ENCODE data around the gene GALNT17.

Gene GALNT17

GRCh38 chr7:71604818-71605414, 473.0 kb downstream of the GALNT17 start:
- Histone ChIP-seq H3K9me3 (ENCODE audit: insufficient read depth, low read length, severe bottlenecking) (no peaks in the 10 kb centered on the region), H3K4me3 (ENCODE audit: low read depth in 1 of 2, low read length in 2 of 2) (no peak overlapping the region), H4K20me1 (ENCODE audit: insufficient read depth, low read length) (no peaks in the 10 kb centered on the region), H3K79me2 (ENCODE audit: insufficient read depth, low read length) (no peaks in the 10 kb centered on the region), H3K4me2 (ENCODE audit: insufficient read depth, low read length) (no peak overlapping the region), H3K27me3 (ENCODE audit: insufficient read depth, low read length, poor library complexity) (no peaks in the 10 kb centered on the region), H3K4me1 (ENCODE audit: insufficient read depth, low read length) (no peaks in the 10 kb centered on the region), H3K27ac (ENCODE audit: low read length) (no peak overlapping the region), H2AFZ (ENCODE audit: low read depth, low read length) (no peak overlapping the region), H3K9ac (ENCODE audit: low read depth, low read length) (no peak overlapping the region), H3K36me3 (ENCODE audit: insufficient read depth, low read length) (no peaks in the 10 kb centered on the region)
- DNase-seq, result no peak
- TF ChIP-seq EZH2 (IDR thresholded peaks at IDR 0.05; ENCODE audit: borderline replicate concordance, low read depth, low read length, severe bottlenecking), result no peak
- no peak for TF ChIP-seq CTCF (IDR thresholded peaks at IDR 0.05; ENCODE audit: borderline replicate concordance, extremely low read depth, low read length, poor library complexity, severe bottlenecking)
- ATAC-seq (ENCODE audit: insufficient read depth, low read depth), result no peak

- DNase-seq, result no peak
- Histone ChIP-seq H3K36me3 (ENCODE audit: insufficient read depth, low read length) (no peaks in the 10 kb centered on the region), H3K4me2 (ENCODE audit: insufficient read depth, low read length) (no peak overlapping the region), H2AFZ (ENCODE audit: low read depth, low read length) (no peak overlapping the region), H3K79me2 (ENCODE audit: insufficient read depth, low read length) (no peaks in the 10 kb centered on the region), H4K20me1 (ENCODE audit: insufficient read depth, low read length) (no peaks in the 10 kb centered on the region), H3K9ac (ENCODE audit: low read depth, low read length) (no peak overlapping the region), H3K27me3 (ENCODE audit: insufficient read depth, low read length, poor library complexity) (no peaks in the 10 kb centered on the region), H3K27ac (ENCODE audit: low read length) (no peak overlapping the region), H3K4me3 (ENCODE audit: low read depth in 1 of 2, low read length in 2 of 2) (no peak overlapping the region), H3K9me3 (ENCODE audit: insufficient read depth, low read length, severe bottlenecking) (no peaks in the 10 kb centered on the region), H3K4me1 (ENCODE audit: insufficient read depth, low read length) (no peaks in the 10 kb centered on the region)
- ATAC-seq (ENCODE audit: insufficient read depth, low read depth), result no peak
- TF ChIP-seq EZH2 (IDR thresholded peaks at IDR 0.05; ENCODE audit: borderline replicate concordance, low read depth, low read length, severe bottlenecking), result no peak
- TF ChIP-seq CTCF (IDR thresholded peaks at IDR 0.05; ENCODE audit: borderline replicate concordance, extremely low read depth, low read length, poor library complexity, severe bottlenecking), result no peak
Measured at GRCh38 chr7:71611986-71612385, 480.0 kb downstream of the GALNT17 start.

- H3K9me3 ChIP-seq (ENCODE audit: insufficient read depth, low read length, severe bottlenecking), result no peaks in the 10 kb centered on the region
- no peak for ATAC-seq (ENCODE audit: insufficient read depth, low read depth)
- no peak for DNase-seq
- H4K20me1 ChIP-seq (ENCODE audit: insufficient read depth, low read length), result no peaks in the 10 kb centered on the region
- no peaks in the 10 kb centered on the region for H3K36me3 ChIP-seq (ENCODE audit: insufficient read depth, low read length)
- no peaks in the 10 kb centered on the region for H3K27me3 ChIP-seq (ENCODE audit: insufficient read depth, low read length, poor library complexity)
- H3K4me3 ChIP-seq (ENCODE audit: low read depth in 1 of 2, low read length in 2 of 2), result no peak overlapping the region
- no peak overlapping the region for H2AFZ ChIP-seq (ENCODE audit: low read depth, low read length)
- TF ChIP-seq CTCF (IDR thresholded peaks at IDR 0.05; ENCODE audit: borderline replicate concordance, extremely low read depth, low read length, poor library complexity, severe bottlenecking) (no peak), EZH2 (IDR thresholded peaks at IDR 0.05; ENCODE audit: borderline replicate concordance, low read depth, low read length, severe bottlenecking) (no peak)
- H3K9ac ChIP-seq (ENCODE audit: low read depth, low read length), result no peak overlapping the region
- H3K79me2 ChIP-seq (ENCODE audit: insufficient read depth, low read length), result no peaks in the 10 kb centered on the region
- no peak overlapping the region for H3K4me2 ChIP-seq (ENCODE audit: insufficient read depth, low read length)
- no peak overlapping the region for H3K27ac ChIP-seq (ENCODE audit: low read length)
- H3K4me1 ChIP-seq (ENCODE audit: insufficient read depth, low read length), result no peaks in the 10 kb centered on the region
Measured at GRCh38 chr7:71612911-71613310, 481.0 kb downstream of the GALNT17 start.

All from DND-41 (cell line).